ENCODE measurements around the gene KMT5C.

Gene KMT5C

GRCh38 chr19:55348317-55349034 lies 8.8 kb downstream of the KMT5C start:
- DNase-seq, result no peak

DNA sequence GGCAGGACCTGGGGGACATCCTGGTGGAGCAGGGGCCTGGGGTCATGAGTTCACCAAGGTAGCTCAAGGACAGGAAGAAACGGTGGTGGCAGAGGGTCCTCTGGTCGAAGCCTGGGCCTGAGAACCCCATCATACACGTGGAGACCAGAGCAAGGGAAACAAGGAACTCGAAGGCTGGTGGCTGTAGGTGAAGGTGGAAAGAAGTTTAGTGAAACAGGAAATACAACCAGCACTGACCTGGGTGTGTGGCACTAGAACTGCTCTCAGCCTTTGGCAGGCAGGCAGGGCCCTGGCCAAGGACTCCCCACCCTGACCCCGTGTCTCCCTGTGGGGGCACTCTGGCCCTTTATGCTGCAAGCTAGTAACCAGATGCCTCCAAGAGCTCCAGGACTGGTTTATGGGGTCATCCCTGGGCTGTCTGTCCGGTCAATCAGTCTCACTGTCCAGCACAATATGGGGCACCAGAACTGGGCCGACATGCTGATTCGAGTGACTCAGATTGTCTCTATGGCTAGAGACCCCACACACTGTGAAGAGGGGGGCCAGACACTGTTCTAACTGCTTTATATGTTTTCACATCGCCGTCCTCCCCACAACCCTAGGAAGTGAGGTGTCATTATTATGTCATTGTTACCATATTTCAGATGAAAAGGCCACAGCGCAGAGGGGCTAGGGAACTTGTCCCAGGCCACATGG lies 11.1 kb downstream of the KMT5C start:
- DNase-seq, result no peak

- no peak for DNase-seq
Measured at GRCh38 chr19:55352040-55352439, 12.4 kb downstream of the KMT5C start.

- DNase-seq, result no peak
Measured at GRCh38 chr19:55352549-55353145, 13.0 kb downstream of the KMT5C start.

GRCh38 chr19:55353356-55353802 lies 13.7 kb downstream of the KMT5C start:
- no peak for DNase-seq

GRCh38 chr19:55353803-55354697 lies 14.4 kb downstream of the KMT5C start:
- peak; percentile 56 for DNase-seq

- DNase-seq, result no peak
Measured at GRCh38 chr19:55354698-55355212, 15.1 kb downstream of the KMT5C start, which contains the start of gene COX6B2. Gene COX6B2 (minus strand): TSS chr19:55354719. CDS start chr19:55354521, 198 bp downstream.

GRCh38 chr19:55355213-55355821 lies 15.6 kb downstream of the KMT5C start:
- no peak for DNase-seq

- DNase-seq, result no peak
Measured at GRCh38 chr19:55358493-55358892, 18.8 kb downstream of the KMT5C start.

- no peak for DNase-seq
Measured at GRCh38 chr19:55358943-55359908, 19.6 kb downstream of the KMT5C start.

- DNase-seq, result no peak
Measured at GRCh38 chr19:55360902-55361301, 21.2 kb downstream of the KMT5C start.

GRCh38 chr19:55362174-55362989 lies 22.7 kb downstream of the KMT5C start:
- DNase-seq, result no peak

- no peak for DNase-seq
Measured at GRCh38 chr19:55362990-55363716, 23.5 kb downstream of the KMT5C start, which contains the start of gene GARIN5B. Gene GARIN5B (minus strand): TSS chr19:55363260. CDS start chr19:55363066, 194 bp downstream.

GRCh38 chr19:55365245-55365644 lies 25.6 kb downstream of the KMT5C start:
- no peak for DNase-seq

DNA sequence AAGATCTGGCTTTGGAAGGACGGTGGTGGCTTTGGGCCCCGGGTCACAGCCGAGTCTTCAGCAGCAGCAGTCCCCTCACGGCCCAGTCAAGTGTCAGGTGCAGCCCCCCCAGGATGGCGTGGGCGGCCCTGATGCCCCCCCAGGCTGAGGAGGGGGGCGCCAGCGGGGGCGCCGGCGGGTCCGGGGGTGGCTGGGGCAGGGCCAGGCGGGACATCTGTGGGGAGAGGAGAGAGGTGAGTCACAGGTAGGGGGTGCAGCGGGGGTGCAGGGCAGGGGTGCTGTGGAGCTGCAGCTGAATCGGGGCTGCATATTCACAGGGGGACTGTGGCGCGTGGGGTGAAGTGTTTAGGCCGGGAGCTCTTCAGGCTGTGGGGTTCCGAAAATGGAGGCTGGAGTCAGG lies 26.3 kb downstream of the KMT5C start:
- no peak for DNase-seq

- DNase-seq, result no peak
Measured at GRCh38 chr19:55366790-55367189, 27.1 kb downstream of the KMT5C start.

DNA sequence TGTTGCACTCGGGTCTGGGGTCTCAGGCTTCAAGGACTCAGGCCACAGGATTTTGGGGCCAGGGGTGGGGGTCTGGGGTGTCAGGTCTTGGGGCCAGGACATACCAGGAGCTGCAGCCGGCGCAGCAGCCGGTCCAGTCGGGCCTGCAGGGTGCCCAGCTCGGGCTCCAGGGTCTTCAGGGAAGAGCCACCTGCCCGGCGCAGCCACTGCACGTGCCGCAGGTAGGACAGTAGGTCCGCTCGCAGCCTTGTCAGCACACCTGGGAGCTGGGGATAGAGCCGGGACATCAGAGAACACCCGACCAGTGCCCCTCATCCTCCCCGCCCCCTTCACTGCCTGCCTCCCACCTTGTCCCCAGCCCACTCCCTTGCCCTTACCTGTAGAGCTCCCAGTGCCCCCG lies 28.4 kb downstream of the KMT5C start:
- DNase-seq, result no peak

DNA sequence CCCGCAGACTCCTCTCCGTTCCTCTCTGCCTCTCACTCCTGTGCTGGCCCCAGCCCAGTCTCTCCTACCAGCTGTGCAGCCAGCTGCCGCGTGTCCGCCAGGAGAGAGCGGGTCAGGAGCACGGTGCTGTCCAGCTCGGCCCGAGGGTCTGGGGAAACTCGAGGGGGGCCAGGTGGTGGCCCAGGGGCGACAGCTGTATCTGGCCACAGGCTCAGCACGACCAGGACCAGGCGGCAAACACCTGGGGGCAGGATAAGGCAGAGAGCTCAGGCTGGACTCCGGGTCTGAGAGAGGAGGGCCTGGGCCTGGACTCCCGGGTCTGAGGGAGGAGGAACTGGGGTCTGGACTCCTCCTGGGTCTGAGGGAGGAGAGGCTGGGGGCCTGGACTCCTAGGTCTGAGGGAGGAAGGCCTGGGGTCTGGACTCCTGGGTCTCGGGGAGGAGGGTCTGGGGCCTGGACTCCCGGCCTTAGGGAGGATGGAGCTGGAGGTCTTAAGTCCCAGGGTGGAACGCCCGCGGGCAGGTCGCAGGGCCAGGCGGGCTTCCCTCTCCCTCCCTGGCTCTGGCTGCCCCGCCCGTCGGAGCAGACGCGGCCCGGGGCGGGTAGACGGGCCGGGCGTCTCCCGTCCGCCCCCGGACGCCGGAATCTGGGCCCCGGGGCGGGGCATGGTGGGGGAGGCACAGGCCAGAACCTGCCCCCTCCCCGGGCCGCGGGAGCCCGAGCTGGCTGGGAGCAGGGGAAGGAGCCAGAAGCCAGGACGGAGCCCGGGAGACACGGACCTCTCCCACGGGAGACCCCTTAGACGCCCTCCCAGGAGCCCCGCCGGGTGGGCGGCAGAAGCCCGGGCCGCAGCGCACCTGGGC lies 29.3 kb downstream of the KMT5C start:
- DNase-seq, result no peak
